GOT3 (cell line): ENCODE measurements around the gene SNX32.

Source experiments
- DNase-seq: peaks from one replicate; lab custom pipeline; 2025; ENCODE audit warnings: mixed read lengths; lab: John Stamatoyannopoulos, UW

SNX32 gene

DNA sequence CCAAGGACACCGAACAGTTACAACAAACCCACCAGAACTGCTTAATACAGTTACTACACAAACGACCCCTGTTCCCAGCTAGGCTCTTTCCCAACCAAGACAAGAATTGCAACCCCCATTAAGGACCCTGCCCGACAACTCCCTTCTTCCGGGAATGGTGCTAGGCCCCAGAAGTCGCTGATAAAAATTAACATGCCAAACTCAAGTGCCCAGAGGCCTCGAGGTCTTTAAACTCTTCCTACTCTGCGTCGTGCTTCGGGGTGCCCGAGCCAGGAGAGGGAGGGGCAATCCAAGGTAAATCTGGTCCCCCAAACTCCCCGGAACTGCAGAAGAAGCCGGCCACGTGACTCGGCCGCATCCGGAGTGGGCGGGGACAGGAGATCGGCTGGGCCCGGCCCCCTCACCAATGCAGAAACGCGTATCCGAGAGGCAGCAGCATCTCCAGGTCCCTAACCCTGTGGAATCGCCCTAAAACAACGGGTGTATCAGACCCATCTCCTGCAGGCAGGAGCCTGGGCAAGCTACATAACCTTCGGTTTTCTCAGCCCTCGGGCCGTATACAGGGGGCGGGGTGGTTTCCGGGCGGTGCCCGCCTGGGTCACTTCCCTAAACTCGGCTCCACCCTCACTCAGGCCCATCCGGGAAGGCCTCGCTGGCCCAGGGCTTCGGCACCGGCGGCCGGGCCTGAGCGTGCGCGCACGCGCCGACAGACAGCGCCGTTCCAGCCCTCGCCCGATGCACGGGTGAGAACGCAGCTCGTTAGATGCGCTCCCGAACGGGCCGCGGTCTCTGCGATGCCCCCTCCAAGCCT is 23.1 kb downstream of the SNX32 start:
- DNase-seq, result no peak

DNA sequence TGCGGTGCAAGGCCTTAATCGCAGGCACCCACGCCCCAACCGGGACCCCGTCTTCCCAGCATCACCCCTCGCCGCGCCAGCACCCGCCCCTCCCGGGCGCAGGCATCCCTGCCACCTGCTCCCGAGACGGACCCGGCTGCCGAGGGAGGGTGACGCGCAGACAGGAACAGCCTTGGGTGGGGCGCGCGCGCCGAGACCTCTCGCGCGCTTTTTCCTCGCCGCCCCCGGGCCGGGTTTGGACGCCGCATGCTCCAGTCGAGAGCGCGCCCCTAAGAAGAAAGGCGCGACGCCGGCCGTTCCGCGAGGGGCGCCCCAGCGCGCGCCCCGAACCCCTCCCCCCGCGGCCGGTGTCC is 23.7 kb downstream of the SNX32 start:
- no peak for DNase-seq

GRCh38 chr11:65857853-65858680 is 24.3 kb downstream of the SNX32 start, which contains the start of gene CFL1:
TSS of gene CFL1 (minus strand) at chr11:65858180. CDS start at chr11:65858099, 81 bp downstream.
- peak; percentile 87 for DNase-seq

- DNase-seq, result no peak
These were observed 24.9 kb downstream of the SNX32 start for GRCh38 chr11:65858681-65859087.

DNA sequence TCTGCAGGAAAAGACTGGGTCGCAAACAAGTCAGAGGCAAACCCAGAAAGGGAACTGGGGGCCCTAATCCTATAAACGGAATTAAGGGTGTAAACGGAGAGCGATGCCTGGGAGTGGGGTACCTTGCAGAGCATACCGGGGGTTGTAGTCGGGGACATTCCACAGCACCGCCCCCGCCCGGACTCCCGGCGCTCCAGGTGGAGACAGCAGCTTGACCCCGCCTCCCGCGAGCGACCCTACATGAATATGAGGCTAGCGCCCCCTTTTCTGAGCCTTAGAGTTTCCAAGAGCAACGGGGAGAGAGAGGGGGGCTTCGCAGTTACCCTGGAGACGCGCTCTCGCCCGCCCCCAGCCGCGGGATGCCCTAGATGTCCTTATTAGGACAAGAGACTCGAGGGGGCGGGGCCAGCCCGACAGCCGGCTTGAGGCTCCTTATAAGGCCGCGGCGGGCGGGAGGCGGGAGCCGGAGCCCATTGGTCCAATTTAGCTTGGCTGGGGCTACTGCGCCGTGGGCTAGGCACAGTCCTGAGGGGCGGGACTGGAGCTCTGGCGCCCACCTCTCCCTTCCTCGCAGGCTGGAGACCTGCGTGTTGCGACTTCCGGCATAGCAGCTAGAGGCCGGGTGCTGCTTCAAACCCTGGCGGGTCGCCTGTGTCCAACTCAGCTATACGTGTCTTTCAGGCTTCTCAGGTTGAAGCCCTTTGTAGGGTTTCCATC is 25.5 kb downstream of the SNX32 start:
- DNase-seq, result peak; percentile 70

- no peak for DNase-seq
These were observed 26.1 kb downstream of the SNX32 start for GRCh38 chr11:65859812-65860277.

DNA sequence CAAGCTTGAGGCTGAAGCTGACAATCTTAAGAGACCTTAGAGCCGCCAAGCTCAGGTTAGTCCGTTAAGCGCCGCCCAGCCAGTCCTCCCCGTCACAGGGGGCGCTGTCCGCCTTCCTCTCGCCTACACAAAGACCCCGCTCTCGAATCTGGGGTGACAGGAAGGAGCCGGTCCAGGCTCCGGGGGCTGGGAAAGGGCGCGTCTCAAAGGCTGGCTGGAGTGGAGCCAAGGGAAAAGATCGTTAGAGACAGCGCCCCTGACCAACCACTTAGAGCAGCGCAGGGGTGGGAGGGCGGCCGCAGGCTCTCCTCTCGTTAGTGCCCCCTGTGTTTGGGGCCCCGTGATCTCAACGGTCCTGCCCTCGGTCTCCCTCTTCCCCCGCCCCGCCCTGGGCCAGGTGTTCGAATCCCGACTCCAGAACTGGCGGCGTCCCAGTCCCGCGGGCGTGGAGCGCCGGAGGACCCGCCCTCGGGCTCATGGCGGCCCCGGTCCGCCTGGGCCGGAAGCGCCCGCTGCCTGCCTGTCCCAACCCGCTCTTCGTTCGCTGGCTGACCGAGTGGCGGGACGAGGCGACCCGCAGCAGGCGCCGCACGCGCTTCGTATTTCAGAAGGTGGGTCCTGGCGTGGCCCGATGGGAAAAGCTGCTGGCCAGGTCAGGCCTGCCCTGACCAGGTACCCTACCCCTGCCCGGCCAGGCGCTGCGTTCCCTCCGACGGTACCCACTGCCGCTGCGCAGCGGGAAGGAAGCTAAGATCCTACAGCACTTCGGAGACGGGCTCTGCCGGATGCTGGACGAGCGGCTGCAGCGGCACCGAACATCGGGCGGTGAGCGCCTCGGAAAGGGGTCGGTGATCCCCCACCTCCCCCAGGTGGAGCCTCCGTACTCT is 26.8 kb downstream of the SNX32 start, which contains the start of gene MUS81:
Gene MUS81 (plus strand): TSS at position 156 of the 887 bp plus-strand sequence. CDS start 321 bp downstream, at position 477.
- peak; percentile 71 for DNase-seq

GRCh38 chr11:65861165-65861505 is 27.4 kb downstream of the SNX32 start:
- DNase-seq, result no peak

- no peak for DNase-seq
These were observed 27.9 kb downstream of the SNX32 start for GRCh38 chr11:65861533-65862183.

DNA sequence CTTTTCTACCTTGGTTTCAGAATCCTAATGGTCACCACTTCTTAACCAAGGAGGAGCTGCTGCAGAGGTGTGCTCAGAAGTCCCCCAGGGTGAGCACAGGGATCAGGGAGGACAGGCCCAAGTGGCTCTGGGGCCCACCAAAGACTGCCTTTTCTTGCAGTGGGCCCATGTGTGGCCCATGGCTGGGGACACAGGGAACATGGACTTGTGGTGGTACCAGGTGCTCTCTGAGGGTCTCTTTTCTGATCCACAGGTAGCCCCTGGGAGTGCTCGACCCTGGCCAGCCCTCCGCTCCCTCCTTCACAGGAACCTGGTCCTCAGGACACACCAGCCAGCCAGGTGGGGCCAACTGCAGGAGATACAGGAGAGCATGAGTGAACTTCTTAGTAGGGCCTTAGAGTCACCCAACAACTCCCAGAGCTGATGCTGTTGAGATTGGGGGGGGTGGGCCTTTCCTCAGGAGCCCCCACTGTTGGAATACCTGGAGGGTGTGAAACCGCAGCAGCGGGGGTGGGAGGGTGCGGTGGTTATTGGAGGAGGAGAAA is 28.5 kb downstream of the SNX32 start:
- DNase-seq, result no peak

DNA sequence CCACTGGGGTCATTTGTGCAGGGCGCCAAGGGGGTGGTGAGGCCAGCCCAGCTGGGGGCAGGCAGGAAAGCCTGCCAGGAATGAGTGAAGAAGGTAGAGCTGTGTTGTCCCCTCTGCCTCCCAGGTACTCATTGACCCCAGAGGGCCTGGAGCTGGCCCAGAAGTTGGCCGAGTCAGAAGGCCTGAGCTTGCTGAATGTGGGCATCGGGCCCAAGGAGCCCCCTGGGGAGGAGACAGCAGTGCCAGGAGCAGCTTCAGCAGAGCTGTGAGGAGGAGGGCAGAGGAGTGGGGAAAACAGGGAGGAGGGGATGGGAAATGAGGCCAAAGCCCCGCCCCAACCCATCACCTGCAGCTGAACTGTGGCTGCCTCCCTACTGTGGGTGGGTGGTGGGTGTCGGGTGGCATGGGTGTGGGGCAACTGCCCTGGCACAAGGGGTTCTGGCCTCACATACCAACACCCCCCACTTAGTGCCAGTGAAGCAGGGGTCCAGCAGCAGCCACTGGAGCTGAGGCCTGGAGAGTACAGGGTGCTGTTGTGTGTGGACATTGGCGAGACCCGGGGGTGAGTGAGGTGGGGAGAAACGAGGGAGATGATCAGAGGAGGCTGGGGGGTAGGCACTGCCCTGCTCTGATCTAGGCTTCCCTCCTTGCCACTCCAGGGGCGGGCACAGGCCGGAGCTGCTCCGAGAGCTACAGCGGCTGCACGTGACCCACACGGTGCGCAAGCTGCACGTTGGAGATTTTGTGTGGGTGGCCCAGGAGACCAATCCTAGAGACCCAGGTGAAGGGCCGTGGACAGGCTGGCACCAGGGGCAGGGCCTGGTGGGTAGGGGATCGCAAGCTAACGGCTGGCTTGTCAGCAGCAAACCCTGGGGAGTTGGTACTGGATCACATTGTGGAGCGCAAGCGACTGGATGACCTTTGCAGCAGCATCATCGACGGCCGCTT is 29.5 kb downstream of the SNX32 start:
- DNase-seq, result no peak

GRCh38 chr11:65863889-65864705 is 30.3 kb downstream of the SNX32 start:
- DNase-seq, result no peak

- no peak for DNase-seq
These were observed 31.1 kb downstream of the SNX32 start for GRCh38 chr11:65864706-65865471.

- DNase-seq, result no peak
These were observed 31.9 kb downstream of the SNX32 start for GRCh38 chr11:65865550-65866172.

- no peak for DNase-seq
These were observed 32.9 kb downstream of the SNX32 start for GRCh38 chr11:65866509-65867283.
